IPS-18c (cell line): ENCODE data around the gene PLA2G4E.

Experiments used
- H3K4me3 ChIP-seq: 2 replicates; pipeline ENCODE4 v1.7.0; 2013; ENCODE audit warnings: low read depth, mild to moderate bottlenecking, low read length, moderate library complexity; ENCODE audit not compliant: insufficient read depth
- H3K9me3 ChIP-seq: one replicate; pipeline ENCODE4 v1.6.1; 2013; ENCODE audit warnings: mild to moderate bottlenecking, low read length, moderate library complexity; ENCODE audit not compliant: control insufficient read depth, insufficient read depth

The PLA2G4E gene, protein sequence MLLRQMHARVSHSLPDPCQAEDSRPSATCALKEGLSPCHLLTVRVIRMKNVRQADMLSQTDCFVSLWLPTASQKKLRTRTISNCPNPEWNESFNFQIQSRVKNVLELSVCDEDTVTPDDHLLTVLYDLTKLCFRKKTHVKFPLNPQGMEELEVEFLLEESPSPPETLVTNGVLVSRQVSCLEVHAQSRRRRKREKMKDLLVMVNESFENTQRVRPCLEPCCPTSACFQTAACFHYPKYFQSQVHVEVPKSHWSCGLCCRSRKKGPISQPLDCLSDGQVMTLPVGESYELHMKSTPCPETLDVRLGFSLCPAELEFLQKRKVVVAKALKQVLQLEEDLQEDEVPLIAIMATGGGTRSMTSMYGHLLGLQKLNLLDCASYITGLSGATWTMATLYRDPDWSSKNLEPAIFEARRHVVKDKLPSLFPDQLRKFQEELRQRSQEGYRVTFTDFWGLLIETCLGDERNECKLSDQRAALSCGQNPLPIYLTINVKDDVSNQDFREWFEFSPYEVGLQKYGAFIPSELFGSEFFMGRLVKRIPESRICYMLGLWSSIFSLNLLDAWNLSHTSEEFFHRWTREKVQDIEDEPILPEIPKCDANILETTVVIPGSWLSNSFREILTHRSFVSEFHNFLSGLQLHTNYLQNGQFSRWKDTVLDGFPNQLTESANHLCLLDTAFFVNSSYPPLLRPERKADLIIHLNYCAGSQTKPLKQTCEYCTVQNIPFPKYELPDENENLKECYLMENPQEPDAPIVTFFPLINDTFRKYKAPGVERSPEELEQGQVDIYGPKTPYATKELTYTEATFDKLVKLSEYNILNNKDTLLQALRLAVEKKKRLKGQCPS

DNA sequence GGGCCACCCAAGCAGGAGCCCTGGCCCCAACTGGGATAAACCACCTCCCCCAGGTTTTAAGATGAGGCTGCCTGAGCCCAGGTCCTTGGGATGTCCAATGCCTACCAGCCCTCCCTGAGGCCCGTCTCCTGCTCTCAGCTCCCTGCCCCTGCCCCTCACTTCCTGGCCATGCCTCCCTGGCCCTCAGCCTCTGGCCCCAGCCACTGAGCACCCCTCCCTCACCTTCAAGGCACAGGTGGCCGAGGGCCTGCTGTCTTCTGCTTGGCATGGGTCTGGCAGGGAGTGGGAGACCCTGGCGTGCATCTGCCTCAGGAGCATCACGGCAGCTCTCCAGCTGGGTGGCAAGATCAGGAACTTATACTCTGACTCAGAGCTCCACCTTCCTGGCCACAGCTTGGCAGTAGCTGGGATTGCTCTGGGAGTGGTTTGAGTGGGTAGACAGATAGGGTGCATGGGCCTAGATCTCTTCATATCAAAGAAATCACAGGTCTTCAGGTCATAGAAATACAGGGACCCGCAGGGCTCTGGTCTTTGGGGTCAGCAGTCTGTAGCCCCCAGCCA, at the start of gene PLA2G4E:
PLA2G4E (minus strand) TSS at position 330 of the 561 bp plus-strand sequence; CDS start at position 318, 12 bp downstream.
- H3K4me3 ChIP-seq, result no peak within 1 kb of the TSS

DNA sequence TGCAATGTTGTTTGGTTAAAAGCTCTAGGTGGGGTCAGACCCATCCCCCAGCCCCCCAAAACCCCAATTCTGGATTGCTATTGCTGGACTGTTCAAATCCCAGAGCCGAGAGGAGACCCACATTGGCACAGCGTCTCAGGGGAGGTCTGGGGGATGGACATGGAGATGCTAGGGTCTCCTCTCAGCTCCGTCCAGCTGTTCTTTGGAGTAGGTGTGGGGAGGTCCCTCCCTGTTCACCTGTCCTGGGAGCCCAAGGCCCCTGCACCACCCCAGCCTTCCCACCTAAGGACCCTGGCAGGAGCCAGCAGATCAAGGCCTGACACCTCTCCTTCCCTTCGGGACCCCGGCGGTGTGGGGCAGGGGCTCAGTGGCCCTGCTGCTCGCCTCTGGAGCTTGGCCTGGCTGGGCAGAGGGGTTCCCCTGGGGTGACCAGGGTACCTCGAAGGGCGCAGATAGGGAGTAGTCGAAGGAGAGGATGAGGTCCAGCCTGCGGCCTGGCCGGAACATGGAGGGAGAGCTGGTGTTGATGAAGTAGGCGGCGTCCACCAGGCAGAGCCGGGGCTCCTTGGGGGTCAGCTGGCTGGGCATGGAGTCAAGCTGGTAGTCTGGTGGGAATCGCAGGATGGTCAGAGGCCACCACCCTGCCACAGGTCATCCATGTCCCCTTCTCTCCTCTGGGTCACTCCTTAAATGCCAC, 49.6 kb upstream of the PLA2G4E start:
- Histone ChIP-seq H3K4me3 (no peak overlapping the region), H3K9me3 (no peaks in the 10 kb centered on the region)

More for the DNA sequence above, at the start of gene PLA2G4E:
- H3K9me3 ChIP-seq, result peaks cover 9% of the 10 kb centered on the region

DNA sequence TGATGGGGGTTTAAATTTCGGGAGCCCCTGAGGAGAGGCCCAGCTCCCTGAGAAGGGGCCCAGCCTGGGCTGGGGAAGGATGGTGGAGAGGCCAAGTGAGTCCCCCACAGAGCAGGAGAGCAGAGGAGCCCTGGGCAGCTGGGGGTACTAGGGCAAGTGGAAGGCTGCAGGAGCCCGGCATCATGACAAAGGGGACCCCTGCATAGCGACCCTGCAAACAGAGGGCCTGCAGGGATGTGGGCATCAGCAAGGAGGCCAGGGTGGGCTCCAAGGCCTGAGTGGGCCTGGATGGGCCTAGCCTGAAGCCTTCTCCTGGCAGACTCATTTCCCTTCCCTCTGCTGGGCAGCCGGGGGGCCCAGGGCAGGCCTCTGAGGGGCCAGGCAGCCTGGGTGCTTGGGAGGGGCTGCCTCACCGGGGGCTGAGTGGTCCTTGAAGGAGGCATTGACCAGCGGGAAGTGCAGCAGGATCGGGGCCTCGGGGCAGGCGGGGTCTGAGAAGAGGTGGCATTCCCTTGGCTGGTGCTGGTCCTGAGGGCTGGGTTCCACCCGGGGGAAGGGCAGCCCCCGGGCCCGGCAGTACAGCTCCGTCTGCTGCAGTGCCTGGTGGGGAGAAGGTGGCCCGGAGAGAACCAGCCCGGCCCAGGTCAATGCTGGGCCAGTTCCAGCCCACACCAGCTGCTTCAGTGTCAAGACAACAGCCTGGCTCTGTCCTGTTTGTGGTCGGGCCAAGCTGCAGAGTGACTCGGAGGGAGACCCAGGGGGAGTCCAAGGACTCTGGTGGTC, 48.8 kb upstream of the PLA2G4E start:
- no peak overlapping the region for H3K4me3 ChIP-seq
- no peaks in the 10 kb centered on the region for H3K9me3 ChIP-seq

DNA sequence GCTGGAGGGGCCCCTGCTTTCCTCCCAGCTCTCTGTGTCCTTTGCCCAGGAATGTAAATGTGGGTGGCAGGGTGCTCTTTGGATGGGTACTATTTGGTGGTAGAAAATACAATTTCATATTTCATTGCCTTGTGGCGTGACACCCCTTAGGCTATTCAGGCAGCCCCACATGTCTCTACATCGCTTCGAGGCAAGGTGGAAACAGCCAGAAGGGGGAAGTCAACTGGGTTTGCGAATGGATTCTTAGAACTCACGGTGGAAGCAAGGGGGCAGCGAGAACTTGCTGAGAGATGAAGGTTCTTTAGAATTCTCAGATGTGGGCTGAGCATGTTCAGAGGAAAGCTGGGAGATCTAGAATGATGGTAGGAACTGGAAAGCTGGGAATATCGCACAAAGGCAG, 48.2 kb upstream of the PLA2G4E start:
- Histone ChIP-seq H3K4me3 (no peak overlapping the region), H3K9me3 (no peaks in the 10 kb centered on the region)

DNA sequence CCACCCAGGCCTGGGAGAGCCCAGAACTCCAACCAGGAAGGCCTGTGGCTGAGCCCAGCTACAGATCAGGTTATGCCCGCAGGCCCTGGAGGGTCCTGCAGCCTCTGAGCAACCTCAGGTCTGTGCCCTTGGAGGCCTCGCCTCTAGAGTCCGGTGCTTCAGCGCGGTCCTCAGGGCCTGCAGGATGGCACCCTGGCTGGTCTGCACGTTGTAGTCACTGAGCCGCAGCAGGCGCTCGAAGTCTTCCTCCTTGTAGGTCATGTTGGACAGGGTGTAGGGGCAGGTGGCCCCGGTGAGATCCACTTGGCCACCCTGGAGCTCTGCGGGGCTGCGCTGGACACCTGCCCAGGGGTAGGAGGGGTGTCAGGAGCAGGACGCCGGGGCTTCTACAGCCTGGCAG, 47.8 kb upstream of the PLA2G4E start:
- no peak overlapping the region for H3K4me3 ChIP-seq
- no peaks in the 10 kb centered on the region for H3K9me3 ChIP-seq

DNA sequence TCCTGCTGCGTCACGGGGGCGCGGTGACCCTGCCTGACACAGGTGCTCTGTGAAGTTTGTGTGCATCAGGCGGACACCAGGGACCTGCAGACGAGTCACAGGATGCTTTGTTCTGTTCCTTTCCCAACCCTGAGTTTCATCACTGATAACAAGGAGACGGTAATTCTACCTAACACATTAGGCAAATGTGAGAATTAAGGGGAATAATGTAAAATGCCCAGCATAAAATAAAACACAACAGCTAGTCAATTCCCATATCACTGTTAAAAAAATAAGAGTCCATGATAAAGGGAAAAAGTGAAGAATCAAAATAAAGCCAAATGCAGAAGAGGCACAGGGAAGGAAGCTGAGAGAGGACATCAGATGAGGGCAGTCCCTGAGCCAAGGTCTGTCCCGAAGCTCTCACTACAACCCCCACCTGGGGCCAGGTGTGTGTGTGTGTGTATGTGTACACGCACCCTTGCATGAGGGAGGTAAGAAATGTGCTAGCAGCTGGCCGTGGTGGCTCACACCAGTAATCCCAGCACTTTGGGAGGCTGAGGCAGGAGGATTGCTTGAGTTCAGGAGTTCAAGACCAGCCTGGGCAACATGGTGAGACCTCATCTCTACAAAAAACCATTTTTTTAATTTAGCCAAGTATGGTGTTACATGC, 46.0 kb upstream of the PLA2G4E start:
- no peak overlapping the region for H3K4me3 ChIP-seq
- no peaks in the 10 kb centered on the region for H3K9me3 ChIP-seq

DNA sequence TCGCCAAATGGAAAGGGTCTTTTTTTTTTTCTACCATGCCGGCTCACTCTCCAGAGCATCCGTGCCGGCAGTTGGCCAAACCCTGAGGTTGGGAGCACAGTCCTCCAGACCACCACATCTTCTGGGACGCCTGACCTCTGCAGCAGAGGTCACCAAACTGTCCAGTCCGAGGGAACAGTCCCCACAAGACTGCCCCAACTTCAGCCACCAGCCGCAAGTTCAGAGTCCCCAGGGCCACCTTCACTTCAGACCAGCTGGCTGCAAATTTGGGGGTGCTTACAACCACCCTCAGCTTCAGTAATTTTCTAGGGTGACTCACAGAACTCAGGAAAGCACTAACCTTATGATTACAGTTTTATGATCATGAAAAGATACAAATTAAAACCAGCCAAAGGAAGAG, 44.6 kb upstream of the PLA2G4E start:
- no peak overlapping the region for H3K4me3 ChIP-seq
- H3K9me3 ChIP-seq, result no peaks in the 10 kb centered on the region

DNA sequence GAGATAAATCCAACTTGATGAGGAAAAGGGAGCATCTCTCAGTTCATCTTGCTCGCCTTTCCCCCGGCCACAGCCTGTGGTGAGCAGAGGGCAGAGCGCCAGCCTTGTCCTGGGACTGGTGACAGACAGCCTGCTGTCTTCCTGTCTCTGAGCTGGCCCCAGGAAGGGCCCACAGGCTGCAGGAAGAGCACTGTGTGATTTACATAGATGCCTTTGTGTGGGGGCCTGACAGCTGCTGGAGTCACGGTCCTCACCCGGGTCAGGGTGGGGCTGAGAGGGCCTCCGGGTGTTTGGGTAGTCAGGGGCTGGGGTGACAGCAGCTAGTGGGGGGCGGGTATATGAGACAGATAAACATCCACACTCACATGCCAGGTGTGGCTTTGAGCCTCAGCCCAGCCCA, 44.2 kb upstream of the PLA2G4E start:
- H3K4me3 ChIP-seq, result no peak overlapping the region
- H3K9me3 ChIP-seq, result no peaks in the 10 kb centered on the region

DNA sequence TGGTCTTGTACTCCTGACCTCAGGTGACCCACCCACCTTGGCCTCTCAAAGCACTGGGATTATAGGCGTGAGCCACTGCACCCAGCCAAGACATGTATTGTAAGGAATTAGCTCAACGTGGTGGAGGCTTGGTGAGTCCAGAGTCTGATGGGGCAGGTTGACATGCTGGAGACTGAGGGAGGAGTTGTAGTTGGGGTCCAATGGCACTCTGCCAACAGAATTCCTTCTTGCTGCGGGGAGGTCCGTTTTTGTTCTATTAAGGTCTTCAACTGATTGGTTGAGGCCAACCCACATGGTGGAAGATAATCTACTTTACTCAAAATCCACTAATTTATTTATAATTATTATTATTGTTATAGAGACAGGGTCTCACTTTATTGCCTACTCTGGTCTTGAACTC, 43.4 kb upstream of the PLA2G4E start:
- no peak overlapping the region for H3K4me3 ChIP-seq
- no peaks in the 10 kb centered on the region for H3K9me3 ChIP-seq

DNA sequence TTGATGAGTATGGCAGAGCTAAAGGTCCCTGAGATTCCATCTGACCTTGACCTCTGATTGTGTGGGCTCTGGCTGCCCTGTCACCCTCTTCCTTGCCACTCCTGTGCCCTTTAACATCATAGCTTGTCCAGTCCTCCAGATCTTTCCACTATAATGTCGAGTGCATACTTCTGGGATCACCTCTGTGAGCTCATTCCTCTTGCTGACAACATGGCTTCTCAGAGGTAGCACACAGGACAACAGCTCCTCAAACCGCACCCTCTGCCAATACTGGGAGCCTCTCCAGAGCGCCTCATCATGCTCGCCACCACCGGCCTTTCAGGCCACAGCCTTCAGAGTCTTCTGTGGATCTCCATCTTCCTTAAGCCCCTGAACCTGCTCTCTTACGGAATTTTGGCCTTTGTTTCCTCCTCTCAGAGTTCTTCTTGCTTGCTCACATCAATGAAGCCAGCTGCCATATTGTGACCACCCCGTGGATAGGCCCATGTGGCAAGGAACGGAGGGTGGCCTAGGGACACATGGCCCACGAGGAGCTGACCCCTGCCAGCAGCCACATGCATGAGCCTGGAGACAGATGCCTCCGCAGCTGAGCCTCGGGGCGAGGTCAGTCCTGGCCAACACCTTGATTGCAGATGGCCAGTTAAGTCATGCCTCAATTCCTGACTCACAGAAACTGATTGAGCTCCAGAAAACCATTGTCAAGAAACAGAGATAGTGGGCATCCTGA, 42.4 kb upstream of the PLA2G4E start:
- no peaks in the 10 kb centered on the region for H3K9me3 ChIP-seq
- no peak overlapping the region for H3K4me3 ChIP-seq

DNA sequence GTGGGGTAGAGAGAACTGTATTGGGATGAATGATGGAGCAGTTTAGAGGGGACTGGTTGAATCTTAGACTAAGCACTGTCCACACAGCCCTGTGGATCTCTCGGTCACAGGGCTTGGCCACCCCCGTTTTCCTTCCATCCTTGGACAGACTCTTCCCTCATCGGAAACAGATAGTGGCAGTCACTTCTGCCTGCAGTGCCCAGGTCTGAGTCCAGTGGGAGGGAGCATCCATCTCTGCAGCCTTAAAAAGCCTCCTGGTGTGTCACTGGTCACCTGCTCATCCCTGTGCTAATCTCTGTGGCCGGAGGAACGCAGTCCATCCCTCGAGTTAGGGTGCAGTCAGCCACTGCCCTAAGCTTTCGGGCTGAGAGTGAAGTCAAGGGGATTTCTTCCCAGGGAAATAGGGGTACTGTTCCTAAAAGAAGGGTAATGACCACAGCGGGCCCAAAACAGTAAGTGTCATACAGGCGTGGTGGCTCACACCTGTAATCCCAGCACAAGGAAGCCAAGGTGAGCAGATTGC, 41.5 kb upstream of the PLA2G4E start:
- Histone ChIP-seq H3K4me3 (no peak overlapping the region), H3K9me3 (no peaks in the 10 kb centered on the region)

DNA sequence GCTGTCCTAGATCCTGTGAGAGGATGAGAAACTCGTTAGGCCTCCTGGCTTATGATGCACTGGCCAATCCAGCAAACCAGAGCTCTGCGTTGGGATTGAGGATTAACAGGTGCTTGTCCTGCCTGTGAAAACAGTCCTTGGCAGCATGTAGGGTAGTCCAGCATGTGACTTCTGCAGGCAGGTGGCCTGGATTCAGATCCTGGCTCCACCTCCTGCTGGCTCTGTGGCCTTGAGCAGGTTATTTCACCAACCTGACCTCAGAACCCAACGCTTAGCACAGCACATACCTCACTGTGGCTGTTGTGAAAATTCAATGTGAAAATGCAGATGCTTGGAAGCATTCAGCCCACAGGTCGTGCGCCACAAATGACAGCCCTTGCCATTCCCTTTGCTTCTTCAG, 40.0 kb upstream of the PLA2G4E start:
- H3K4me3 ChIP-seq, result no peak overlapping the region

DNA sequence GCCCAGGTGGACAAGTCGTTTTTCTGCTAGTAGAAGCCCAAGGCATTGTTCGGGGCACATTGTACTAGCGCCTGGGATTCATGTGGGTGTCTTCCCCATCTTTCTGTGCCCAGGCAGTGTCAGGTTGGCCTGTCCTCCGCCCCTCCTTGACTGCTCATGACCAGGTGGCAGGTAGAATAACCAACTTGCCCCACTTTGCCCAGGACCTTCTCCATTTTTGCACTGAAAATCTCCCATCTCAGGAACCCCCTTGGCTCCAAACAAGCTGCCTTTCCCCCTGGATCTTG, 39.6 kb upstream of the PLA2G4E start:
- no peaks in the 10 kb centered on the region for H3K9me3 ChIP-seq
- no peak overlapping the region for H3K4me3 ChIP-seq

More for the DNA sequence above, 40.0 kb upstream of the PLA2G4E start:
- H3K9me3 ChIP-seq, result no peaks in the 10 kb centered on the region

DNA sequence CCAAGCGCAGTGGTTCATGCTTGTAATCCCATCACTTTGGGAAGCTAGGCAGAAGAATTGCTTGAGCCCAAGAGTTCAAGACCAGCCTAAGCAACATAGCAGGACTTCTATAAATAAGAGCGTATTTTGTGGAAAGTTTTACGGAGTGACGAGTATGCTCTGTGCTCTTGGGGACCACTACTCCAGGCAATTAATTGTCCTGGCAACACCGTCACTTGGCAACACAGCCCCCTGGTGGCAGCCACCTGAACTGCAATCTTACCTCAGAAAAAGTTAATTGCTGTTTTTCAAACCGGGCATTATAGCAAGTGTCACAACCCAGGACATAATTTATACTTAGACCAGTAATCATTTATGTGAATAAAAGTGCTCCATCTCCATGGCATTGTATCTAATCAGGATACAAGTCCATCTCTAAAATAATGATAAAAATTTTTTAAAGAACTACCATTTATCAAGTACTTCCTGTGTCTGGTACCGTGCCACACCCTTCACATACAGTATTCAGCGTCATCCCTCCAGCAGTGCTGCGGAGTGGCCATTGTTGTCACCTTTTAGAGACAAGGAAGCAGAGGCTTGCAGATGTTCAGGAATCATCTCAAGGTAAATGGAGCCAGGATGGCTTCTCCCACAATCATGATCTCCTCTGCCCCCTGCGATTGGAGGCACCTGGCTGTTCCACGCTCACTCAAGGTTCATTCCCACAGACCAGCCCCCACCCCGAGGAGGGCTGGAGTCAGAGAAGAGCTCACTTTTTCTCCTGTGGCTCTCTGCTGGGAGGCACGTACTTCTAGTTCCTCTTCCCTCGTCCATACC, 39.0 kb upstream of the PLA2G4E start:
- H3K9me3 ChIP-seq, result no peaks in the 10 kb centered on the region
- H3K4me3 ChIP-seq, result no peak overlapping the region

DNA sequence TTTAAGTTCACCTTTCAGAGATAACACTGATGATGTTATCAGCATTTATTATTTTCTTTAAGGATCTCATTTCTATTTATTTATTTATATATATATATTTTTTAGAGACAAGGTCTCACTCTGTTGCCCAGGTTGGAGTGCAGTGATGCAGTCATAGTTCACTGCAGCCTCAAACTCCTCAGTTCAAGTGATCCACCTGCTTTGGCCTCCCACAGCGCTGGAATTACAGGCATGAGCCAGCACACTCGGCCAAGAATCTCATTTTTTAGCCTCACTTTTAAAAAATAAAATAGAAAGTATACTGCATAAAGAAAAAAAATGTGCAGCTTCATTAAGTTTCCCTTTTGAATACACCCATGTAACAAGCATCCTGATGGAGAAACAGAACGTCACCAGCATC, 37.9 kb upstream of the PLA2G4E start:
- H3K9me3 ChIP-seq, result no peaks in the 10 kb centered on the region
- H3K4me3 ChIP-seq, result no peak overlapping the region
